ENCODE measurements around the gene UBE2R2.
A peak's percentile ranks its signal among the peaks of the same experiment; 100 is the strongest.

Gene UBE2R2

DNA sequence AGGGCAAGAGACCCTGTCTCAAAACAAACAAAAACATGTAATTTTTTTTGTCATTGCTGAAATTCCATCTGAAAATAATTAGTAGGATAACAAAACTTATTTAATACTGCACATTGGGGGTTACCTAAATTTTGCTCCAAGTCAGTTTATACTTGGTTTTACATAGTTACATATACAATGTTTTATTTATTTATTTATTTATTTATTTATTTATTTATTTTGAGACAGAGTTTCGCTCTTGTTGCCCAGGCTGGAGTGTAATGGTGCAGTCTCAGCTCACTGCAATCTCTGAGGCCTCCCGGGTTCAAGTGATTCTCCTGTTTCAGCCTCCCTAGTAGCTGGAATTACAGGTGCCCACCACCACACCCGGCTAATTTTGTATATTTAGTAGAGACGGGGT, 52.3 kb downstream of the UBE2R2 start (continued):
- TF ChIP-seq ZNF558 (tag by site-specific recombination; IDR thresholded peaks at IDR 0.05) (peak; percentile 51; the same call in 1 of the 2 replicates), ZNF266 (tag by site-specific recombination; IDR thresholded peaks at IDR 0.05; ENCODE audit: low read depth) (0 out of 2 replicates have a peak, but pooled peaks have one; percentile 76), ZXDB (tag by site-specific recombination; IDR thresholded peaks at IDR 0.05) (peak; percentile 59; the same call in 1 of the 2 replicates), ZNF433 (tag by site-specific recombination; IDR thresholded peaks at IDR 0.05; ENCODE audit: low read depth) (peak; percentile 72), ZNF394 (tag by site-specific recombination; IDR thresholded peaks at IDR 0.05; ENCODE audit: borderline replicate concordance) (peak; percentile 93; the same call in 1 of the 2 replicates), ZBTB8A (tag by site-specific recombination; IDR thresholded peaks at IDR 0.05) (peak; percentile 73), ZNF138 (tag by site-specific recombination; IDR thresholded peaks at IDR 0.05; ENCODE audit: borderline replicate concordance) (0 out of 2 replicates have a peak, but pooled peaks have one; percentile 21), ZBTB21 (tag by site-specific recombination; IDR thresholded peaks at IDR 0.05) (0 out of 2 replicates have a peak, but pooled peaks have one; percentile 25), ZNF623 (tag by site-specific recombination; IDR thresholded peaks at IDR 0.05) (peak; percentile 71), ZNF510 (tag by site-specific recombination; IDR thresholded peaks at IDR 0.05; ENCODE audit: insufficient replicate concordance) (peak; percentile 54), ZNF426 (tag by site-specific recombination; IDR thresholded peaks at IDR 0.05) (peak; percentile 87), ZNF140 (tag by site-specific recombination; IDR thresholded peaks at IDR 0.05) (peak; percentile 66; the same call in 1 of the 2 replicates), ZNF354C (tag by site-specific recombination; IDR thresholded peaks at IDR 0.05; ENCODE audit: borderline replicate concordance, low read depth) (0 out of 2 replicates have a peak, but pooled peaks have one; percentile 62)
- TF ChIP-seq, protein P1, sequence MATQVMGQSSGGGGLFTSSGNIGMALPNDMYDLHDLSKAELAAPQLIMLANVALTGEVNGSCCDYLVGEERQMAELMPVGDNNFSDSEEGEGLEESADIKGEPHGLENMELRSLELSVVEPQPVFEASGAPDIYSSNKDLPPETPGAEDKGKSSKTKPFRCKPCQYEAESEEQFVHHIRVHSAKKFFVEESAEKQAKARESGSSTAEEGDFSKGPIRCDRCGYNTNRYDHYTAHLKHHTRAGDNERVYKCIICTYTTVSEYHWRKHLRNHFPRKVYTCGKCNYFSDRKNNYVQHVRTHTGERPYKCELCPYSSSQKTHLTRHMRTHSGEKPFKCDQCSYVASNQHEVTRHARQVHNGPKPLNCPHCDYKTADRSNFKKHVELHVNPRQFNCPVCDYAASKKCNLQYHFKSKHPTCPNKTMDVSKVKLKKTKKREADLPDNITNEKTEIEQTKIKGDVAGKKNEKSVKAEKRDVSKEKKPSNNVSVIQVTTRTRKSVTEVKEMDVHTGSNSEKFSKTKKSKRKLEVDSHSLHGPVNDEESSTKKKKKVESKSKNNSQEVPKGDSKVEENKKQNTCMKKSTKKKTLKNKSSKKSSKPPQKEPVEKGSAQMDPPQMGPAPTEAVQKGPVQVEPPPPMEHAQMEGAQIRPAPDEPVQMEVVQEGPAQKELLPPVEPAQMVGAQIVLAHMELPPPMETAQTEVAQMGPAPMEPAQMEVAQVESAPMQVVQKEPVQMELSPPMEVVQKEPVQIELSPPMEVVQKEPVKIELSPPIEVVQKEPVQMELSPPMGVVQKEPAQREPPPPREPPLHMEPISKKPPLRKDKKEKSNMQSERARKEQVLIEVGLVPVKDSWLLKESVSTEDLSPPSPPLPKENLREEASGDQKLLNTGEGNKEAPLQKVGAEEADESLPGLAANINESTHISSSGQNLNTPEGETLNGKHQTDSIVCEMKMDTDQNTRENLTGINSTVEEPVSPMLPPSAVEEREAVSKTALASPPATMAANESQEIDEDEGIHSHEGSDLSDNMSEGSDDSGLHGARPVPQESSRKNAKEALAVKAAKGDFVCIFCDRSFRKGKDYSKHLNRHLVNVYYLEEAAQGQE (tag by site-specific recombination; IDR thresholded peaks at IDR 0.05): peak; percentile 68; the same call in 1 of the 2 replicates
- TF ChIP-seq, protein P2, sequence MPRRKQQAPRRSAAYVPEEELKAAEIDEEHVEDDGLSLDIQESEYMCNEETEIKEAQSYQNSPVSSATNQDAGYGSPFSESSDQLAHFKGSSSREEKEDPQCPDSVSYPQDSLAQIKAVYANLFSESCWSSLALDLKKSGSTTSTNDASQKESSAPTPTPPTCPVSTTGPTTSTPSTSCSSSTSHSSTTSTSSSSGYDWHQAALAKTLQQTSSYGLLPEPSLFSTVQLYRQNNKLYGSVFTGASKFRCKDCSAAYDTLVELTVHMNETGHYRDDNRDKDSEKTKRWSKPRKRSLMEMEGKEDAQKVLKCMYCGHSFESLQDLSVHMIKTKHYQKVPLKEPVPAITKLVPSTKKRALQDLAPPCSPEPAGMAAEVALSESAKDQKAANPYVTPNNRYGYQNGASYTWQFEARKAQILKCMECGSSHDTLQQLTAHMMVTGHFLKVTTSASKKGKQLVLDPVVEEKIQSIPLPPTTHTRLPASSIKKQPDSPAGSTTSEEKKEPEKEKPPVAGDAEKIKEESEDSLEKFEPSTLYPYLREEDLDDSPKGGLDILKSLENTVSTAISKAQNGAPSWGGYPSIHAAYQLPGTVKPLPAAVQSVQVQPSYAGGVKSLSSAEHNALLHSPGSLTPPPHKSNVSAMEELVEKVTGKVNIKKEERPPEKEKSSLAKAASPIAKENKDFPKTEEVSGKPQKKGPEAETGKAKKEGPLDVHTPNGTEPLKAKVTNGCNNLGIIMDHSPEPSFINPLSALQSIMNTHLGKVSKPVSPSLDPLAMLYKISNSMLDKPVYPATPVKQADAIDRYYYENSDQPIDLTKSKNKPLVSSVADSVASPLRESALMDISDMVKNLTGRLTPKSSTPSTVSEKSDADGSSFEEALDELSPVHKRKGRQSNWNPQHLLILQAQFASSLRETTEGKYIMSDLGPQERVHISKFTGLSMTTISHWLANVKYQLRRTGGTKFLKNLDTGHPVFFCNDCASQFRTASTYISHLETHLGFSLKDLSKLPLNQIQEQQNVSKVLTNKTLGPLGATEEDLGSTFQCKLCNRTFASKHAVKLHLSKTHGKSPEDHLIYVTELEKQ (tag by site-specific recombination; IDR thresholded peaks at IDR 0.05; ENCODE audit: borderline replicate concordance): peak; percentile 20; the same call in 1 of the 2 replicates
- TF ChIP-seq, protein P3, sequence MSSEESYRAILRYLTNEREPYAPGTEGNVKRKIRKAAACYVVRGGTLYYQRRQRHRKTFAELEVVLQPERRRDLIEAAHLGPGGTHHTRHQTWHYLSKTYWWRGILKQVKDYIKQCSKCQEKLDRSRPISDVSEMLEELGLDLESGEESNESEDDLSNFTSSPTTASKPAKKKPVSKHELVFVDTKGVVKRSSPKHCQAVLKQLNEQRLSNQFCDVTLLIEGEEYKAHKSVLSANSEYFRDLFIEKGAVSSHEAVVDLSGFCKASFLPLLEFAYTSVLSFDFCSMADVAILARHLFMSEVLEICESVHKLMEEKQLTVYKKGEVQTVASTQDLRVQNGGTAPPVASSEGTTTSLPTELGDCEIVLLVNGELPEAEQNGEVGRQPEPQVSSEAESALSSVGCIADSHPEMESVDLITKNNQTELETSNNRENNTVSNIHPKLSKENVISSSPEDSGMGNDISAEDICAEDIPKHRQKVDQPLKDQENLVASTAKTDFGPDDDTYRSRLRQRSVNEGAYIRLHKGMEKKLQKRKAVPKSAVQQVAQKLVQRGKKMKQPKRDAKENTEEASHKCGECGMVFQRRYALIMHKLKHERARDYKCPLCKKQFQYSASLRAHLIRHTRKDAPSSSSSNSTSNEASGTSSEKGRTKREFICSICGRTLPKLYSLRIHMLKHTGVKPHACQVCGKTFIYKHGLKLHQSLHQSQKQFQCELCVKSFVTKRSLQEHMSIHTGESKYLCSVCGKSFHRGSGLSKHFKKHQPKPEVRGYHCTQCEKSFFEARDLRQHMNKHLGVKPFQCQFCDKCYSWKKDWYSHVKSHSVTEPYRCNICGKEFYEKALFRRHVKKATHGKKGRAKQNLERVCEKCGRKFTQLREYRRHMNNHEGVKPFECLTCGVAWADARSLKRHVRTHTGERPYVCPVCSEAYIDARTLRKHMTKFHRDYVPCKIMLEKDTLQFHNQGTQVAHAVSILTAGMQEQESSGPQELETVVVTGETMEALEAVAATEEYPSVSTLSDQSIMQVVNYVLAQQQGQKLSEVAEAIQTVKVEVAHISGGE (tag by site-specific recombination; conservative IDR thresholded peaks at IDR 0.05; ENCODE audit: low read depth): peak; percentile 73
